ENCODE results near the gene CFDP1.

The CFDP1 gene

GRCh38 chr16:75251280-75252048 lies 181.8 kb downstream of the CFDP1 start, which contains the start of gene BCAR1 (continued):
- TF ChIP-seq ZNF580 (tag by site-specific recombination; IDR thresholded peaks at IDR 0.05) (no peak), SP2 (tag by site-specific recombination; IDR thresholded peaks at IDR 0.05) (peak; percentile 38; the same call in 1 of the 2 replicates), ZFHX2 (tag by site-specific recombination; conservative IDR thresholded peaks at IDR 0.05) (peak; percentile 87), ZBTB6 (tag by site-specific recombination; IDR thresholded peaks at IDR 0.05) (no peak), ZBTB11 (tag by site-specific recombination; conservative IDR thresholded peaks at IDR 0.05; ENCODE audit: low read depth) (peak; percentile 53; the same call in 1 of the 2 replicates), ZNF335 (tag by site-specific recombination; conservative IDR thresholded peaks at IDR 0.05) (peak; percentile 71), EGR2 (tag by site-specific recombination; IDR thresholded peaks at IDR 0.05; ENCODE audit: low read depth) (peak; percentile 81), ZNF514 (tag by site-specific recombination; IDR thresholded peaks at IDR 0.05) (no peak), ZBTB10 (tag by site-specific recombination; IDR thresholded peaks at IDR 0.05) (no peak), ZNF692 (tag by site-specific recombination; IDR thresholded peaks at IDR 0.05) (no peak), FEZF1 (tag by site-specific recombination; IDR thresholded peaks at IDR 0.05) (peak; percentile 44; the same call in 1 of the 2 replicates), ZNF596 (tag by site-specific recombination; IDR thresholded peaks at IDR 0.05) (no peak), ZBTB26 (tag by site-specific recombination; optimal IDR thresholded peaks at IDR 0.05) (peak; percentile 46)

GRCh38 chr16:75250809-75251279 lies 182.5 kb downstream of the CFDP1 start:
- POLR2A ChIA-PET, result interaction anchor here (0.9 to 1.9 kb wide), 3 partner anchors 43 to 135 kb away, joined by 3 to 6 read pairs (median 5); no protein-coding TSS in a partner anchor
- CTCF ChIA-PET, result interaction anchor here (0.6 to 1.8 kb wide), 4 partner anchors 17 to 137 kb away, joined by 4 to 11 read pairs (median 6); no protein-coding TSS in a partner anchor
- peaks cover 7% of the 10 kb centered on the region for H3K4me1 ChIP-seq (ENCODE audit: control insufficient read depth, insufficient read depth, low read length)
- H3K4me3 ChIP-seq (ENCODE audit: low read depth, low read length), result peak overlapping the region; percentile 67
- H3K27ac ChIP-seq (ENCODE audit: extremely low read depth, low read depth, low read length), result peak overlapping the region; percentile 69; the same call in 1 of the 2 replicates
- no peaks in the 10 kb centered on the region for H3K9me3 ChIP-seq (ENCODE audit: control insufficient read depth, insufficient read depth, low read depth, low read length)
- peaks cover 0 to 9% of the 10 kb centered on the region in 2 experiments; a peak in 1 of 3 replicates for H3K36me3 ChIP-seq (ENCODE audit: control insufficient read depth in 2 of 2, insufficient read depth in 1 of 2, low read length in 2 of 2)
- TF ChIP-seq ZBTB26 (tag by site-specific recombination; optimal IDR thresholded peaks at IDR 0.05) (peak; percentile 60), REPIN1 (tag by site-specific recombination; IDR thresholded peaks at IDR 0.05; ENCODE audit: low read depth) (no peak), EGR2 (tag by site-specific recombination; IDR thresholded peaks at IDR 0.05; ENCODE audit: low read depth) (peak; percentile 31; the same call in 1 of the 2 replicates), ZEB2 (tag by site-specific recombination; IDR thresholded peaks at IDR 0.05) (no peak), KLF17 (tag by site-specific recombination; IDR thresholded peaks at IDR 0.05) (no peak), GLIS1 (tag by site-specific recombination; IDR thresholded peaks at IDR 0.05) (peak; percentile 35; the same call in 1 of the 2 replicates), ZBTB20 (tag by site-specific recombination; IDR thresholded peaks at IDR 0.05) (peak; percentile 62; the same call in 1 of the 2 replicates), KLF10 (tag by site-specific recombination; IDR thresholded peaks at IDR 0.05) (0 out of 2 replicates have a peak, but pooled peaks have one; percentile 49), ZNF473 (tag by site-specific recombination; IDR thresholded peaks at IDR 0.05) (no peak)
